ENCODE data around the gene CANT1.
A peak's percentile ranks its signal among the peaks of the same experiment; 100 is the strongest.

CANT1 gene

DNA sequence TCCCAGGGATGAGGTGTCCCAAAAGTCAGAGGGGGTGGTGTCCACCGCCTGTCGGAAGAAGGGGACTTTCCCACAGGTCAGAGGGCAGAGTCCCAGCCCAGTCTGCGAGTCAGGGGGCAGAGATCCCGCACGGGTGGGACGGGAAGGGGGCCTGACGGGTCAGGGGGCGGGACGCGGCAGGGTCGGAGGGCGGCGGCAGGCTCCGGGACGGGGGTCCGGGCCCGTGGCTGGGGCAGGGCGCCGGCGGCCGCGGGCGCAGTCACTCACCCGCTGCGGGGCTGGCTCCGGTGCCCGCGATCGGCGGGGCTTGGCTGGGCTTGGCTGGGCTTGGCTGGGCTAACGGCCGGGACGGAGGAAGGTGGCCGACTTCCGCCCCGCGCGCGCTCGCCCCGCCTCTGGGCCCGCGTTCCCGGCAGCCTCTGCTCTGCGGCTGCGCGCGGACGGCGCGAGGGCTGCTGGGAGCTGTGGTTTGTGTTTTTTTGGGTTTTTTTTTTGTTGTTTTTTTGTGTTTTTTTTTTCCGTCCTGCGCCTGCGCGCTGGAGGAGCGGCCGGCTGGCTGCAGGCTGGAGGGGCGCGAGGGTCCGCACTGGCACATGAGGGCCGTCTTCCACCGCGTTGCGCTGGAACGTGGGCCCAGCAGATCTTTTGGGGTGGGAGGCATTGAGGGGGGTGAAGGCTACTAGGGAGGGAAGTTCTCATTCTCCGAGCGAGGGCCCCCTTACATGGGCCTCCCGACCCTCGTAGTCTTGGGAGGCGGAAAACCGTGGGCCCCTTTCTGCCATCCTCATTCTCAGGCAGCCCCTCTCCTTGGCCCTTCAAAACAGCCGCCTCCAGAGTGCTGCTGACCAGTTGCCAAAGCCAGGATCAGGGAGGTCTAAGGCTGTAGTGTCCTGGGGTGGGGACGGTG lies at the start of gene CANT1:
TSS of gene CANT1 (minus strand) at position 368 of the 907 bp plus-strand sequence. CDS start 12,142 bp downstream, outside the sequence.
- peaks cover 6% of the 10 kb centered on the region for H3K9me3 ChIP-seq (ENCODE audit: low read length)
- no peaks in the 10 kb centered on the region for H3K27me3 ChIP-seq (ENCODE audit: insufficient read depth, low read length)
- peak within 1 kb of the TSS; percentile 96 for H2AFZ ChIP-seq (ENCODE audit: low read depth, low read length)
- H3K4me3 ChIP-seq (ENCODE audit: low read length) = peak within 1 kb of the TSS; percentile 91
- H3K4me1 ChIP-seq (ENCODE audit: insufficient read depth, low read length) = peaks cover 27% of the 10 kb centered on the region
- peaks cover 6% of the 10 kb centered on the region for H3K36me3 ChIP-seq (ENCODE audit: insufficient read depth, low read length)

DNA sequence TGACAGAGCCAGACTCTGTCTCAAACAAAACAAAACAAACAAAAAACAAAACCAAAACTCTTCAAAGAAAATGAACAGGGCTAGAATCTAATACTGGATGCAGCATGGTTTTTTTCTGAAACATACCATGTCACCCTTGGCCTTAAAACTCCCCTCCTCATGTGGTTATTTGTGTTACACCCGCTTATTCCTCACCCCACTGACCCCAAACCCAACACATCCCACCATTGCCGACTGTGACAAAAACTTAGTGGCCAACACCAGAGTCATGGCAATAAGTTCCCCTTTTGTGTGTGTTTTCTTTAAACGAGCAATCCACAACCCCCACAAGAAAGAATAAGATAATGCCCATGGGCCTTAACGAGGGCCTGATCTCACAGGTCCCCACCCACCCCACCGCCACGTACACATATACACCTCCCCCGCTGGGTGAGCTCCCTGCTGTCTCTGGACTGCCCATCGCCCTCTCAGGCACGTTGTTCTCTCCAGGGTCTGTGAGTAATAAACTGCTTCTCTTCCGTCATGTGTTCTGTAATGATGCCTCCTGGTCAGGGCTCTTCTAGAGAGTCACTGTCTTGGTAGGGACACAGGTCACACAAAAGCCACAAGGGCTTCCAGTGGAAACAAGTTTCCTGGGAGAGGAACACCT lies 48.3 kb upstream of the CANT1 start:
- Histone ChIP-seq H3K36me3 (ENCODE audit: insufficient read depth, low read length) (no peaks in the 10 kb centered on the region), H2AFZ (ENCODE audit: low read depth, low read length) (no peak overlapping the region), H3K27me3 (ENCODE audit: insufficient read depth, low read length) (no peaks in the 10 kb centered on the region), H3K4me1 (ENCODE audit: insufficient read depth, low read length) (no peaks in the 10 kb centered on the region), H3K4me3 (ENCODE audit: low read length) (no peak overlapping the region), H3K9me3 (ENCODE audit: low read length) (peaks cover 1% of the 10 kb centered on the region)

DNA sequence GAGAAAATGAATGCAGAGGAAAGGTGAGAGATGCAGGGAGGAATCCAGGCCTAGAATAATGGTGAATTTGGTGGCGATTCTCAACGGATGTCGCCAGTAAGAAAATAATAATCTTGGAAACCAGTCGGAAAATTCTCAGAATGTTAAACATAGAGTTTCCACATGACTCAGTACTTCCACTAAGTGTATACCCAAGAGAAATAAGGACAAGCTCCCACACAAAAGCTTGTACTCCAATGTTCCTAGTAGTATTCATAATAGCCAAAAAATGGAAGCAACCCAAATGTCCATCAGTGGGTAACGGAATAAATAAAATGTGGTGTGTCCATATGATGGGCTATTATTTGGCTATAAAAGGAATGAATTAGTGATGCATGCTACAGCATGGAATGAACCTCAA lies 45.6 kb upstream of the CANT1 start:
- Histone ChIP-seq H3K27me3 (ENCODE audit: insufficient read depth, low read length) (no peaks in the 10 kb centered on the region), H2AFZ (ENCODE audit: low read depth, low read length) (no peak overlapping the region), H3K36me3 (ENCODE audit: insufficient read depth, low read length) (no peaks in the 10 kb centered on the region)

DNA sequence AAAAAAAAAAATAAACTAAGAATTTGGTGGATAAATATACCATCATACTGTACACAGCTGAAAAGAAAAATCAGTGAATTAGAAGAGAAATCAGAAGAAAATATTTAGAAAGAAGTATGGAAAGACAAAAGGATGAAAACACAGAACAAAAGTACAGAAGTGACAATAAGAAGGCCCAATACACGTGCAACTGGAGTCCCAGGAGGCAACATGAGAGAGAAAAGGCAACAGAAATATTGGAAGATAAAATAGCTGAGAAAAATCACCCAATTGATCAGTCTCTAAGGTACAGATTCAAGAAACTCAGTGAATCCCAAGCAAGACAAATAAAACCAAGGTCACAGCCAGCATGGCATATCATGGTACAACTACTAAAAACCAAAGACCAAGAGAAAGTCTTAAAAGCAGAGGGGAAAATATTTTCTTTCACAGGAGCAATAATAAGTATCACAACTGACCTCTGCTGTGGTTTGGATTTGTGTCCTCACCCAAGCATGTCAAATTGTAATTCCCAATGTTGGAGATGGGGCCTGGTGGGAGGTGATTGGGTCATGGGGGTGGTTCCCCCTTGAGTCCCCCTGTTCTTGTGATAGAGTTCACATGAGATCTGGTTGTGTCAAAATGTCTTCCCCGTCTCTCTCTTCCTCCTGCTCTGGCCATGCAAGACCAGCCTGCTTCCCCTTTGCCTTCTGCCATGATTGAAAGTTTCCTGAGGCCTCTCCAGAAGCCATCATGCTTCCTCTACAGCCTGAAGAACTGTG lies 44.8 kb upstream of the CANT1 start:
- peaks cover 1% of the 10 kb centered on the region for H3K9me3 ChIP-seq (ENCODE audit: low read length)
- H3K4me3 ChIP-seq (ENCODE audit: low read length) = no peak overlapping the region
- H3K27me3 ChIP-seq (ENCODE audit: insufficient read depth, low read length) = peaks cover 5% of the 10 kb centered on the region
- no peaks in the 10 kb centered on the region for H3K36me3 ChIP-seq (ENCODE audit: insufficient read depth, low read length)
- H3K4me1 ChIP-seq (ENCODE audit: insufficient read depth, low read length) = no peaks in the 10 kb centered on the region
- no peak overlapping the region for H2AFZ ChIP-seq (ENCODE audit: low read depth, low read length)

More for the DNA sequence above, 45.6 kb upstream of the CANT1 start:
- H3K4me1 ChIP-seq (ENCODE audit: insufficient read depth, low read length) = no peaks in the 10 kb centered on the region
- no peak overlapping the region for H3K4me3 ChIP-seq (ENCODE audit: low read length)
- H3K9me3 ChIP-seq (ENCODE audit: low read length) = peaks cover 1% of the 10 kb centered on the region

DNA sequence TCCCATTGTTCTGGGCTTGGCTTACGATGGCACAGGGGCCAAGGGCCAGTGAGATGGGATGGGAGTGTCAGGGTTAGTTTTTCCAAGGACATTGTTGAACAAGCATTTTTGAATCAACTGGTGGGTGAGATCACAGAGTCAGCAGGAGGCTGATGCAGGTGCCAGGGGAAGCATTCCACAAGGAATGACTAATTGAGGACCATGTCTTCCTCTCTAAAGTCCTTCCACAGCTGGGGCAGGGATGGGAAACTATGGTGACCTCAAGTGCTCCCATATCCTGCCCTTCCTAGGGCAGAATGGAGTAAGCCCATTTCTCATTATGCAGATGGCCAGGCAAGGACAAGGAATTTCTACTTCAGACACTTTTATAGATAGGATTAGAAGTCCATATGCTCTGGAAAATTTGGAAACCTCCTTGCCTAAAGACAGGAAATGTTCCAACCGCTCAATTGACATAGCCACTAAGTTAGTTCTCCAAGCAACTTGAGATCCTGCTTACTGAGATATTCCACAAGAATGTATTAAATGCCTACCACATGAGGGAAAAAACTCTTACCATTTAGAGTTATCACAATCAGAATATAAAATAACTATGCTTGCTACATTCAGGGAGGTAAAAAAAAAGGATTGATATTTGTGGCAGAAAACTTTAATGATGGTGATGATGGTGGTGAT lies 43.8 kb upstream of the CANT1 start:
- peaks cover 1% of the 10 kb centered on the region for H3K9me3 ChIP-seq (ENCODE audit: low read length)
- H3K27me3 ChIP-seq (ENCODE audit: insufficient read depth, low read length) = peaks cover 5% of the 10 kb centered on the region
- H2AFZ ChIP-seq (ENCODE audit: low read depth, low read length) = no peak overlapping the region
- H3K4me3 ChIP-seq (ENCODE audit: low read length) = no peak overlapping the region
- no peaks in the 10 kb centered on the region for H3K36me3 ChIP-seq (ENCODE audit: insufficient read depth, low read length)
- no peaks in the 10 kb centered on the region for H3K4me1 ChIP-seq (ENCODE audit: insufficient read depth, low read length)

DNA sequence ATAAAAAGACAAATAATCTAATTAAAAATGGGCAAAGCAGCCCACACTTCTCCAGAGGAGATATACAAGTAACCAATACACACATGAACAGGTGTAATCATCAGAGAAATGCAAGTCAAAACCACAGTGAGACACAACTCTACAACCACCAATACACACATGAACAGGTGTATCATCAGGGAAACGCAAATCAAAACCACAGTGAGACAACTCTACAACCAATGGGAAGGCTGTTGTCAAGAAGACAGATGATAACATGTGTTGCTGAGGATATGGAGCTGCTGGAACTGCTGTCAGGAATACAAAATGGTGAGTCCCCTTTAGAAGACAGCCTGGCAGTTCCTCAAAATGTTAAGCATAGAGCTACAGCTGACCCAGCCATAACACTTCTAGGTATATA lies 42.6 kb upstream of the CANT1 start:
- peaks cover 7% of the 10 kb centered on the region for H3K27me3 ChIP-seq (ENCODE audit: insufficient read depth, low read length)
- no peaks in the 10 kb centered on the region for H3K4me1 ChIP-seq (ENCODE audit: insufficient read depth, low read length)
- H3K36me3 ChIP-seq (ENCODE audit: insufficient read depth, low read length) = no peaks in the 10 kb centered on the region
- no peak overlapping the region for H2AFZ ChIP-seq (ENCODE audit: low read depth, low read length)
- H3K4me3 ChIP-seq (ENCODE audit: low read length) = no peak overlapping the region
- H3K9me3 ChIP-seq (ENCODE audit: low read length) = peaks cover 4% of the 10 kb centered on the region

DNA sequence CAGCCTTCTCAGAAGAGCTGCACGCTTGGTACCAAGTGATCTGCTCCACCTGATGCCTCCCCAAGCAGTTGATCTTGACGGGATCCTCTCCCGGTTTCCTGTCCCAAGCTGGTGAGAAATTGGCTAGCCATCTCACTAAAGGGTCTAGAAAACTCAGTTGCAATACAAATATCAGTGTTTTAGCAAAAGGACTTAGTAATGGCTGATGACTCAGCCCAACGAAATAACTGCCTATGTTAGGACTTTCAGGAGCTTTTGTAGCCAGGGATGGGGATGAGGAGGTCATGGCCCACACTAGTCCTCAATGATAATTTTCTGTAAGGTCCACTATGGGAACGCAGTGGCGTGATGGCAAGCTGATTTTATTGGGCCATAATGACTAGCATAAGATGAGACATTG lies 41.7 kb upstream of the CANT1 start:
- H3K27me3 ChIP-seq (ENCODE audit: insufficient read depth, low read length) = peaks cover 7% of the 10 kb centered on the region
- H3K4me1 ChIP-seq (ENCODE audit: insufficient read depth, low read length) = no peaks in the 10 kb centered on the region
- no peak overlapping the region for H2AFZ ChIP-seq (ENCODE audit: low read depth, low read length)
- peaks cover 4% of the 10 kb centered on the region for H3K9me3 ChIP-seq (ENCODE audit: low read length)
- H3K4me3 ChIP-seq (ENCODE audit: low read length) = no peak overlapping the region
- no peaks in the 10 kb centered on the region for H3K36me3 ChIP-seq (ENCODE audit: insufficient read depth, low read length)

DNA sequence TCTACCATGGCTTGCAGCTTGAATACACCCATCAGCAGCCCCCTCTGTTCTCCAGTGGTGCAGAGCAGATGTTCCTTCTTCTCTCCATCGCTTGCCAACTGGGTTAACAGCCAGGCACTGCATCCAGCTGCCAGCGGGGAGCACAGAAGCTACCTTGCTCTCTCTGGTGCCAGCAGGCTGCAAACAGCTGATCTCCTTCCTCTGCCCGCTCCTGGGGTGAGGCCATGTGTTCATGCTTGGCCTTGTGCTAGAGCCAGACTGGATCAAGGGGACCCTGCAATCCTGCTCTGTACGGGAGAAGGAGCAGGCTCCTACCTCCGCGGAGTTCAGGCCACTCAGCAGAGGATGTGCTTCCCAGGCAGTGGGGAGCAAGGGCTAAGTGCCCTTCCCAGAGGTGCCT lies 41.0 kb upstream of the CANT1 start:
- Histone ChIP-seq H3K4me1 (ENCODE audit: insufficient read depth, low read length) (no peaks in the 10 kb centered on the region), H3K4me3 (ENCODE audit: low read length) (no peak overlapping the region), H3K36me3 (ENCODE audit: insufficient read depth, low read length) (no peaks in the 10 kb centered on the region), H3K9me3 (ENCODE audit: low read length) (peaks cover 4% of the 10 kb centered on the region), H2AFZ (ENCODE audit: low read depth, low read length) (no peak overlapping the region), H3K27me3 (ENCODE audit: insufficient read depth, low read length) (peaks cover 7% of the 10 kb centered on the region)

DNA sequence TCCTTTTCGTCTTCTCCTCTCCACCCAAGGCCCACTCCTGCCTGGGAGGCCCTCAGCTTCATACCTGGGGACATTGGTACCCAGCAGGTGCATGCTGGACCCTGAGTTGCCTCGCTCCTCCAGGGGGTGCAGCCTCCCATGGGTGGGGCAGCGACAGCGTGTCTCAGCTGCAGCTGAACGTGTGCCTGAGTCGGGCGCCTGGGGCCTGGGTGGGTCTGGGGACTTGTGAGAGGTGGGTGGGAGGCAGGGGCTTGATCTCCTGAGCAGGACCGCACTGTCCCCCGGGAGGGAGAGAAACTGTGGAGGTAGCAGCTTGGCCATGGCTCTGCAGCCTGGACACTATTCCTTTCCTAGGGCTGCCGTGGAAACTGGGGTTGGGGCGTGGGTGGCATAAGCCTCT lies 40.3 kb upstream of the CANT1 start:
- H3K9me3 ChIP-seq (ENCODE audit: low read length) = peaks cover 4% of the 10 kb centered on the region
- peaks cover 7% of the 10 kb centered on the region for H3K27me3 ChIP-seq (ENCODE audit: insufficient read depth, low read length)
- no peak overlapping the region for H2AFZ ChIP-seq (ENCODE audit: low read depth, low read length)
- H3K4me1 ChIP-seq (ENCODE audit: insufficient read depth, low read length) = no peaks in the 10 kb centered on the region
- no peaks in the 10 kb centered on the region for H3K36me3 ChIP-seq (ENCODE audit: insufficient read depth, low read length)
- H3K4me3 ChIP-seq (ENCODE audit: low read length) = no peak overlapping the region

DNA sequence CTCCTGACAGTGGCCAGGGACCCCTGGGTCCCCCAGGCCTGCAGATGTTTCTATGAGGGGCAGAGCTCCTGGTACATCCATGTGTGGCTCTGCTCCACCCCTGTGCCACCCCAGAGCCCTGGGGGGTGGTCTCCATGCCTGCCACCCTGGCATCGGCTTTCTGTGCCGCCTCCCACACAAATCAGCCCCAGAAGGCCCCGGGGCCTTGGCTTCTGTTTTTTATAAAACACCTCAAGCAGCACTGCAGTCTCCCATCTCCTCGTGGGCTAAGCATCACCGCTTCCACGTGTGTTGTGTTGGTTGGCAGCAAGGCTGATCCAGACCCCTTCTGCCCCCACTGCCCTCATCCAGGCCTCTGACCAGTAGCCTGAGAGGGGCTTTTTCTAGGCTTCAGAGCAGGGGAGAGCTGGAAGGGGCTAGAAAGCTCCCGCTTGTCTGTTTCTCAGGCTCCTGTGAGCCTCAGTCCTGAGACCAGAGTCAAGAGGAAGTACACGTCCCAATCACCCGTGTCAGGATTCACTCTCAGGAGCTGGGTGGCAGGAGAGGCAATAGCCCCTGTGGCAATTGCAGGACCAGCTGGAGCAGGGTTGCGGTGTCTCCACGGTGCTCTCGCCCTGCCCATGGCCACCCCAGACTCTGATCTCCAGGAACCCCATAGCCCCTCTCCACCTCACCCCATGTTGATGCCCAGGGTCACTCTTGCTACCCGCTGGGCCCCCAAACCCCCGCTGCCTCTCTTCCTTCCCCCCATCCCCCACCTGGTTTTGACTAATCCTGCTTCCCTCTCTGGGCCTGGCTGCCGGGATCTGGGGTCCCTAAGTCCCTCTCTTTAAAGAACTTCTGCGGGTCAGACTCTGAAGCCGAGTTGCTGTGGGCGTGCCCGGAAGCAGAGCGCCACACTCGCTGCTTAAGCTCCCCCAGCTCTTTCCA lies 39.5 kb upstream of the CANT1 start:
- no peak overlapping the region for H3K4me3 ChIP-seq (ENCODE audit: low read length)
- H3K27me3 ChIP-seq (ENCODE audit: insufficient read depth, low read length) = peaks cover 7% of the 10 kb centered on the region
- no peaks in the 10 kb centered on the region for H3K4me1 ChIP-seq (ENCODE audit: insufficient read depth, low read length)
- H2AFZ ChIP-seq (ENCODE audit: low read depth, low read length) = no peak overlapping the region
- peaks cover 4% of the 10 kb centered on the region for H3K9me3 ChIP-seq (ENCODE audit: low read length)
- no peaks in the 10 kb centered on the region for H3K36me3 ChIP-seq (ENCODE audit: insufficient read depth, low read length)

DNA sequence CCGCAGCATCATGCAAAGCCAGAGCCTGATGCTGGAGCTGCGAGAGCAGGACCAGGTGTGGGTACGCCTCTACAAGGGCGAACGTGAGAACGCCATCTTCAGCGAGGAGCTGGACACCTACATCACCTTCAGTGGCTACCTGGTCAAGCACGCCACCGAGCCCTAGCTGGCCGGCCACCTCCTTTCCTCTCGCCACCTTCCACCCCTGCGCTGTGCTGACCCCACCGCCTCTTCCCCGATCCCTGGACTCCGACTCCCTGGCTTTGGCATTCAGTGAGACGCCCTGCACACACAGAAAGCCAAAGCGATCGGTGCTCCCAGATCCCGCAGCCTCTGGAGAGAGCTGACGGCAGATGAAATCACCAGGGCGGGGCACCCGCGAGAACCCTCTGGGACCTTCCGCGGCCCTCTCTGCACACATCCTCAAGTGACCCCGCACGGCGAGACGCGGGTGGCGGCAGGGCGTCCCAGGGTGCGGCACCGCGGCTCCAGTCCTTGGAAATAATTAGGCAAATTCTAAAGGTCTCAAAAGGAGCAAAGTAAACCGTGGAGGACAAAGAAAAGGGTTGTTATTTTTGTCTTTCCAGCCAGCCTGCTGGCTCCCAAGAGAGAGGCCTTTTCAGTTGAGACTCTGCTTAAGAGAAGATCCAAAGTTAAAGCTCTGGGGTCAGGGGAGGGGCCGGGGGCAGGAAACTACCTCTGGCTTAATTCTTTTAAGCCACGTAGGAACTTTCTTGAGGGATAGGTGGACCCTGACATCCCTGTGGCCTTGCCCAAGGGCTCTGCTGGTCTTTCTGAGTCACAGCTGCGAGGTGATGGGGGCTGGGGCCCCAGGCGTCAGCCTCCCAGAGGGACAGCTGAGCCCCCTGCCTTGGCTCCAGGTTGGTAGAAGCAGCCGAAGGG lies 38.6 kb upstream of the CANT1 start:
- H3K27me3 ChIP-seq (ENCODE audit: insufficient read depth, low read length) = peaks cover 7% of the 10 kb centered on the region
- no peak overlapping the region for H3K4me3 ChIP-seq (ENCODE audit: low read length)

More for the DNA sequence above, 38.6 kb upstream of the CANT1 start:
- Histone ChIP-seq H3K36me3 (ENCODE audit: insufficient read depth, low read length) (no peaks in the 10 kb centered on the region), H2AFZ (ENCODE audit: low read depth, low read length) (no peak overlapping the region), H3K9me3 (ENCODE audit: low read length) (peaks cover 3% of the 10 kb centered on the region), H3K4me1 (ENCODE audit: insufficient read depth, low read length) (no peaks in the 10 kb centered on the region)
